GM13976 (cell line): Measurements from ENCODE around the gene FAM47B.

ENCODE experiments used
- DNase-seq: peaks from one replicate; pipeline ENCODE4 v3.0.0; 2012; ENCODE audit warnings: low spot score
- CTCF ChIP-seq: IDR thresholded peaks from 2 replicates; pipeline ENCODE4 v1.5.1; 2012; ENCODE audit warnings: borderline replicate concordance, mild to moderate bottlenecking; ENCODE audit not compliant: insufficient read depth; ENCODE audit errors: extremely low read depth, missing control alignments, control extremely low read depth
- in situ Hi-C: fragments of 300-500 bp; cut with MboI; formaldehyde crosslinking; loops from one replicate; pipeline ENCODE4 v1.12.0; 2022; ENCODE audit warnings: low sequenced_read_pairs, mixed read lengths, inconsistent platforms; ENCODE audit not compliant: unreplicated experiment

FAM47B gene

GRCh38 chrX:34942496-34942895, at the start of gene FAM47B:
FAM47B (plus strand) TSS chrX:34942796; CDS start chrX:34942832, 36 bp downstream.
- no peak for TF ChIP-seq CTCF
- in situ Hi-C loops, result no loop called here
- no peak for DNase-seq

GRCh38 chrX:34893741-34894140, 48.9 kb upstream of the FAM47B start:
- TF ChIP-seq CTCF, result peak; percentile 8
- in situ Hi-C loops, result no loop called here
- DNase-seq, result no peak

GRCh38 chrX:34900691-34901090, 41.9 kb upstream of the FAM47B start:
- DNase-seq, result no peak
- TF ChIP-seq CTCF, result no peak
- in situ Hi-C loops, result no loop called here

GRCh38 chrX:34901761-34902160, 40.8 kb upstream of the FAM47B start:
- TF ChIP-seq CTCF, result no peak
- no peak for DNase-seq
- in situ Hi-C loops, result no loop called here

GRCh38 chrX:34903316-34903715, 39.3 kb upstream of the FAM47B start:
- no peak for DNase-seq
- TF ChIP-seq CTCF, result no peak
- in situ Hi-C loops, result no loop called here

GRCh38 chrX:34909151-34909550, 33.4 kb upstream of the FAM47B start:
- no peak for TF ChIP-seq CTCF
- DNase-seq, result no peak
- in situ Hi-C loops, result no loop called here
